NCI-H2171 treated with DMSO at 0.1 percent for 48 hours (cell line): Measurements from ENCODE around the gene LGALS9C.
"Not testable (repeated sequence)": the region's sequence is repeated elsewhere in the genome, so short reads cannot be mapped to it uniquely, and the experiment has no call there.

Source experiments
- DNase-seq: peaks from one replicate; lab custom pipeline; 2025; lab: John Stamatoyannopoulos, UW

The LGALS9C gene

GRCh38 chr17:18478977-18479595 lies 2.5 kb downstream of the LGALS9C start:
- not testable (repeated sequence) for DNase-seq

- DNase-seq = not testable (repeated sequence)
Observed at GRCh38 chr17:18481775-18482174, 5.2 kb downstream of the LGALS9C start.

GRCh38 chr17:18485936-18486464 lies 9.4 kb downstream of the LGALS9C start:
- DNase-seq = not testable (repeated sequence)

GRCh38 chr17:18487633-18488032 lies 11.0 kb downstream of the LGALS9C start:
- DNase-seq = not testable (repeated sequence)

- not testable (repeated sequence) for DNase-seq
Observed at GRCh38 chr17:18488622-18489021, 12.0 kb downstream of the LGALS9C start.

GRCh38 chr17:18490016-18490415 lies 13.4 kb downstream of the LGALS9C start:
- DNase-seq = not testable (repeated sequence)

GRCh38 chr17:18492712-18493480 lies 16.3 kb downstream of the LGALS9C start:
- not testable (repeated sequence) for DNase-seq

GRCh38 chr17:18494250-18494768 lies 17.7 kb downstream of the LGALS9C start:
- DNase-seq = not testable (repeated sequence)

- not testable (repeated sequence) for DNase-seq
Observed at GRCh38 chr17:18497044-18497443, 20.5 kb downstream of the LGALS9C start.

GRCh38 chr17:18499100-18499499 lies 22.5 kb downstream of the LGALS9C start:
- not testable (repeated sequence) for DNase-seq

- DNase-seq = not testable (repeated sequence)
Observed at GRCh38 chr17:18499756-18500155, 23.2 kb downstream of the LGALS9C start.

- not testable (repeated sequence) for DNase-seq
Observed at GRCh38 chr17:18500281-18500680, 23.7 kb downstream of the LGALS9C start.

GRCh38 chr17:18500816-18501215 lies 24.2 kb downstream of the LGALS9C start:
- not testable (repeated sequence) for DNase-seq

- not testable (repeated sequence) for DNase-seq
Observed at GRCh38 chr17:18503221-18503620, 26.6 kb downstream of the LGALS9C start.

- not testable (repeated sequence) for DNase-seq
Observed at GRCh38 chr17:18507729-18508128, 31.1 kb downstream of the LGALS9C start.

GRCh38 chr17:18508667-18509066 lies 32.1 kb downstream of the LGALS9C start:
- not testable (repeated sequence) for DNase-seq

- not testable (repeated sequence) for DNase-seq
Observed at GRCh38 chr17:18521100-18521499, 44.5 kb downstream of the LGALS9C start.

- not testable (repeated sequence) for DNase-seq
Observed at GRCh38 chr17:18525015-18525414, 48.4 kb downstream of the LGALS9C start.

GRCh38 chr17:18526168-18526800 lies 49.7 kb downstream of the LGALS9C start:
- DNase-seq = not testable (repeated sequence)

GRCh38 chr17:18527354-18527753 lies 50.8 kb downstream of the LGALS9C start:
- DNase-seq = not testable (repeated sequence)

- not testable (repeated sequence) for DNase-seq
Observed at GRCh38 chr17:18528435-18528834, 51.8 kb downstream of the LGALS9C start.

GRCh38 chr17:18528899-18529500 lies 52.4 kb downstream of the LGALS9C start:
- not testable (repeated sequence) for DNase-seq
